ENCODE data around the gene IPO11.
"Not testable (repeated sequence)": the region's sequence is repeated elsewhere in the genome, so short reads cannot be mapped to it uniquely, and the experiment has no call there.

The IPO11 gene

DNA sequence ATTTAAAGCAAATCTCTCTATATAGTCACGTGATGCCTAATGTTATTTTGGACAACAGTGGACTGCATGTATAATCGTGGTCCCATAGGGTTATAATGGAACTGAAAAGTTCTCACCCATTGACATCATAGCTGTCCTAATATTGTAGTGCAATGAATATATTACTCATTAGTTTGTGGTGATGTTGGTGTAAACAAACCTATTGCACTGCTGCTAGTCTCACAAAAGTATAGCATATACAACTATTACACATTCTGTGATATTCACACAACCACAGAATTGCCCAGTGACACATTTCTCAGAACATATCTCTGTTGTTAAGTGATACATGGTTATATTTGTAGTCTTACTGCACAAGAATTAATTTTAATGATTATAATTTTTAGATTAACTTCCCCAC lies 37.7 kb downstream of the IPO11 start:
- no peak for DNase-seq

DNA sequence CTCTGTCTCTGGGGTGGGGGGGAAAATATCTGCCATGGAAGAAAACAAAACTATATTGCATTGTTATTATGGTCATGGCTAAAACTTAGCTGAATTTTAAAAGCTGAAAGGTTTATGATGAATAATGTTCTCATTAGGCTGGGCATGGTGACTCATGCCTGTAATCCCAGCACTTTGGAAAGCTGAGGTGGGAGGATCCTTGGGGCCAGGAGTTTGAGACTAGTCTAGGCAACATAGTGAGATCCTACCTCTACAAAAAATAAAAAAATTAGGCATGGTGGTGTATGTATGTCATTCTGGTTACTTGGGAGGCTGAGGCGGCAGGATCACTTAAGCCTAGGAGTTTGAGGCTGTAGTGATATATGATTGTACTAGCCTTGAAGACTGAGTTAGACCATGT lies 44.5 kb downstream of the IPO11 start:
- no peak for DNase-seq

DNA sequence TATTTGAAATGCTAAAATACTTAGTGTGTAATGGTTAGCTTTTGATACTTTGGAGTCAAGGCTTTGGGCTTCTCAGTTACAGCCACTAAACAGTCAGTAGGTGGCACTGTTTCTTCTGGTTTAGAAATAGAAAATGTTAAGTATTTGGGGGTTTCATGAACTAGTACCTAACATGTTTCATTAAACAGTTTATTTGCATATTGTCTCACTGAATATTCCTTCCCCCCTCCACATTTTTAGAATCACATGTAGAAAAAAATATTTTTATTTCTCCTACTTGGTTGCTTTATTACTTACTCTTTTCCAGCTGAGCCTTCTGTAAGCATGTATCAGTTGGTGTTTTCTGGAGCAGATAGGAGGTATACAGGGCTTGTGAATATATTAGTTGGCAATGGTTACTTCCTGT lies 48.0 kb downstream of the IPO11 start:
- DNase-seq, result no peak

DNA sequence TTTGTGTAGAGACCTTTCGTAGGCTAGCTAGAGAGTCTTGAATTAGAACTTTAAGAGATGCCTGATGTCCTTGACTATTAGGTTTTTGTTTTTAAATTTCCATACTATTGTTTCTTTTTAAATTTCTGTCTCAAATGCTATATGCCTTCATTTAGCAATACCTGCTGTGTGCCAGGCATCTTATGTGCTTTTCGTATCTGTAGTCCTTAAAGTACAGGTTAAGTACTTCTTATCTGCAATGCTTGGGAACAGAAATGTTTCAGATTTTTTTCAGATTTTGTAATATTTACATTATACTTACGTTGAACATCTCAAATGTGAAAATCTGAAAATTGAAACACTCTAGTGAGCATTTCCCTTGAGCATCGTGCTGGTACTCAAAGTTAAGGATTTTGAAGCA lies 49.0 kb downstream of the IPO11 start:
- no peak for DNase-seq

DNA sequence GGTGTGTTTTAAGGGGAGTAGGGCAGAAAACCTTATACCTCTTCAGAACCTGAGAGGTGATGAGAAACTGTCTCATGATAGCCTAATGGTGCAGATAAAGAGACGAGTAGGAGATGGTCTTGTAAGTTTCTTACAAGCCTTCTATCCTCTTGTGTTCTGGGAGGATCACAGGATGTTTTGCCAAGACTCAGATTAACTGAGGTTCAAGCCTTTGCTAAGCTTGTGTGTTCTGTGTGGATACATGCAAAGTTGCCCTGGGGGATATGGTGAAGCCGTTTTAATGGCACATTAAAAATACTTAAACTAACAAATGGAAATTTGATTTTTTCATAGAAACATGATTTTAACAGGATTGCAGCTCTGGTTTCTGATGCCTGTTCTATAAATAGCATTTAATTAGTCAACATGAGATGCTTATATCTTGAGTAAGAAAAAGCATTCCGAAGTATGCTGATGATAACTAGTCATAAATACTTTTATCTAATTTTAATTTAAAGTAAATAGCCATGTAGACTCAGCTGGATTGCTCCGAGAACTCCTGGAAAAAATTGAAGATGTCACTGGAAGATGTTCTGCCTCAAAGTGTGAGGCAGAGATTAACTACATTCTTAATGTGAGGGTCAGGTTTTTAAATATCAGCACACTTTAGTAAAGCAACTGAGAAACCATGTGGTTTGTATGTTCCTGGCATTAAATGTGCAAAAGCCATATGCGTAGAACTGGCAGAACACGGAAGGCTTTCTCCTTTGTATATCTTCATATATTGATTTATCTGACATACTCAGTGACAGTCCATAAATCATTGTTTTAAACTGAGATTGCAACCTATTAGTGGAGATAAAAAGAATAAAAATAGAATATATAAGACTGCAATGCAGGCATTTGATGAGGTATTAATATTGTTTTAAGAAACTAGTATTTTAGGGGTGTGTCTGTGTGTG lies 53.7 kb downstream of the IPO11 start:
- no peak for DNase-seq

DNA sequence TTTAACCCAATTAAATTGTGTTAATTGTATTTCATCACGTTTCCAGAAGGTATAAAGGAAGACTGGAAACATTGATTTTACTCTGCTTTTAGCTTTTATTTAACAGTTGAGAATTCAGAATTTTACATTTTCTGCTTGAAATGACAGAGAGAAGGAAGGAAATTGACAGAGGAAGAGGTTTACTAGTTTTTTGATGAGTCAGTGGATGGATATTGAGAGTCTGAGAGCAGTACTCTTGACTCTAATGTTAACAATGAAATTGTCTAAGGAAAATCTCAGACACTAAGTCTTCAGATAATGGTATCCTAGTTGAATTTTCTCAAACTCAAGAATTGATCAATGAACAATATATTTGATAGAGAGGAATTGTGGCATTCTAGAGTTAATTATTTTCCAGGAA lies 60.6 kb downstream of the IPO11 start:
- DNase-seq, result no peak

DNA sequence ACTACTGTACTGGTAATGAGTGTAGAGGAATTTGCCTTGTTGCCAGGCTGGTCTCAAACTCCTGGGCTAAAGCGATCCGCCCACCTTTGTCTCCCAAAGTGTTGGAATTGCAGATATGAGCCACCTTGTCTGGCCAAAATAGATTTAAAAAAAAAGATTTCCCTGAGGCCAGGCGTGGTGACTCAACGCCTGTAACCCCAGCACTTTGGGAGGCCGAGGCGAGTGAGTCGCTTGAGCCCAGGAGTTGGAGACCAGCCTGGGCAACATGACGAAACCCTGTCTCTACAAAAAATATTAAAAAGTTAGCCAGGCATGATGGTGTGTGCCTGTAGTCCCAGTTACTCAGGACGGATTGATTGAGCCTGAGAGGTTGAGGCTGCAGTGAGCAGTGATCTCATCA lies 62.5 kb downstream of the IPO11 start:
- DNase-seq, result no peak

DNA sequence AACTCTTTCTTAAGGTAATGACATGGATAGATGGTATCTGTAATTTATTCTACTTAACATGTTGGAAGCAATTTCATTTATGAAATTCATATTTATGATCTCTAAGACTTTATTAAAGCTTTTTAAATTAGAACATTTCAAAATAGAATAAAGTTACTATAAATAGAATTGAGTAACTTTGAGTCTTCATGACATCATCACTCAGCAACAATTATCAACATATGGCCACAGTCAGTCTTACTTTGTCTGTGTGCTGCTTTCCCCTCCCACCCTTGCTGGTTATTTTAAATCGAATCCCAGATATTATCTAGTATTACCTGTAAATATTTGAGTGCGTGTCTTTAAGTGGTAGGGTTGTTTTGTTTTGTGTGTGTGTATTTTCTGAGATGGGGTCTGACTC lies 65.2 kb downstream of the IPO11 start:
- DNase-seq, result no peak

DNA sequence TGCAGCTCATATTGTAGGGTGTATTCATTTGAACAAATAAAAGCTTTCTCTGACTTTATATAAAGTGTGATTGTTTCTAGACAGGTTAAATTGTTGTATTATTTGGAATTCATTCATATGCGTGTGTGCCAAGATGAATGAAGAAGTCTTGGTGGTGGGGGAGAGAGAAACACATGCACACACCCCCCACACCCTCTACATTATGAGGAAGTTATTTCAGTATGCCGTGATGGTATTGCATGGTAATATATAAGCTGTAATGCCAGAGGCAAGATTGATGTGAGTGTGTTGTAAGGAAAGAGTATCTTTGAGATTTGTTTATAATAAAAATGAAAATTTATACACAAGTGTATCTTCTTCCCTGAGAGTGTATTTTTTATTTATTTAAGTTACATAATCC lies 71.0 kb downstream of the IPO11 start:
- no peak for DNase-seq

DNA sequence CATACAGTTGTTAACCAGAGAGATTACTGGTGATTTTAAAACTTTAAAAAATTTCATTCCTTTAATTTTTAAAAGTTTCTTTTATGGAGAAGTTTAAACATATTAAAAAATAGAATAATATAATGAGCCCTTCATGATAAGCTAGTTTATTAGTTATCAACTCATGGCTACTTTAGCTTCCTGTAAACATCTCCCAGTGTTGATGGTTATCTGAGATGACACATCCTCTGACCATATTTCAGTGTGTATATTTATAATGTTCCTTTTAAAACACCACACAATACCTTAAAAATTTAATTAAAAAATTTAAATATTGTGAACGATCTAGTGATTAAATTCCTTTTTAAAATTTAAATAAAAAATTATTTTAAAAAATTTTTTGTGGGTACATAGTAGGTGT lies 74.1 kb downstream of the IPO11 start:
- DNase-seq, result no peak

DNA sequence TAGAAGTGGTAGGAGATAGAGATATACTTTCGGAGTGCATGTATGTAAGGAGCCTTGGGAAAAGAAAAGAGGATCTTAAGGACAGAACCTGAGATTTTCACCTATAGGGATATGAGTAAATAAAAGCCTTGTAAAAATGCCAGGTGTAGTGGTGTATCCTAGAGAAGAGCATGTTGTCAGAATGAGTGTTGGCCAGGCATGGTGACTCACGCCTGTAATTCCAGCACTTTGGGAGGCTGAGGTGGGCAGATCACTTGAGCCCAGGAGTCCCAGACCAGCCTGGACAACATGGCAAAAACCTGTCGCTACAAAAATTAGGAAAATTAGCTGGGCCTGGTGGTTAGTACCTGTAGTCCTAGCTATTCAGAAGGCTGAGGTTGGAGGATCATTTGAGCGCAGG lies 76.0 kb downstream of the IPO11 start:
- DNase-seq, result no peak

DNA sequence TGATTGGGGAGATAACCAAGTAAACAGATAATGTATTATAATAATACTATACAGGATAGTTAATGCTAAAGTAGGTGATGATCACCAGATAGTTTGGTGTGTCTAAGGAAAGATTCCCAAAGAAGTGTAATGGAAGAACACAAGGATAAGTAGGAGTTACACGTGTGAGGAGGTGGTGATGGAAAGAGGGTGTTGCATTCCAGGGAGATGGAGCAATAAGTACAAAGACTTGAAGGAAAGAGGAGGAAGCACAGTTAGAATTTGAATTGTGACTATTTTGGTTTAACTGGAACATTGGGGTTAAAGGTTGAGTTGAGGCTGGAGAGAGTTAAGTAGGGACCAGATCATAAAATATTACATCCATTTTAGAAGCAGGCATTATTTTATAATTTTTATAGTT lies 76.9 kb downstream of the IPO11 start:
- DNase-seq, result no peak

DNA sequence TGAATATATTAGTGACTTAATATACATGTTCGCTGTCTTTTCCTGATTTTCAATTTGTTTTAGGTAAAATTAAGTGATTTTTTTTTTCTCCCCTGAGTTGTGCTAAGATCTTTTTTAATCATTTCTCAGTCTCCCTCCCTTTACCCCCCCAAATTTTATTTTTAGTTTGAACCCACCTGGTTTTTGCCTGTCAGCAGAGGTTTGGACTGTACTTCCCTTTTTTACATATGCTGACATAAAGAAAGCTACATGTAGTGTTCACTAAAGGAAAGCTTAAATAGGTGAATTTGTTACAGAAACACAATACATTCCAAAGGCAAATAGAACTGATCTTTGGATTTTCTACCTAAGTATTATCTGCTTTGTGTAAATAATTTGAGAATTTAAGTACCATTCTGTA lies 82.2 kb downstream of the IPO11 start:
- DNase-seq, result no peak

DNA sequence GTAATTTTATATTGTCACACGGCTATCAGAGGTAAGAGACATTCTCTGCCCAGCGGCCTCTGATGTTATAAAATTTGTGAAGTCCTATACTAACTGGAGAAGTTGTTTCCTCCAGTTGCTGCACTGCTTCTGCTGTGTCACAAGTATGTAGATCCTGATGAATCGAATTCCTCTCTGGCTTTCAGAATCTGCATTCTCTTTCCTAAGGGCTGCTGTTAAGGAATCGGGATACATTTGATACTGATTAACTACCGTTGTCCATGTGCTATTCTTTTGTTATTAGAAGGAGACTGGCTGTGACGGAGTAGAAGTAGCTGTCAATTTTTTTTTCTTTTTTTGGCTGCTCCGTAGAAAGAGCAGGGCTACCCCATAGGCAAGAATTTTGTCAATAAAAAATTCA lies 84.3 kb downstream of the IPO11 start:
- no peak for DNase-seq

DNA sequence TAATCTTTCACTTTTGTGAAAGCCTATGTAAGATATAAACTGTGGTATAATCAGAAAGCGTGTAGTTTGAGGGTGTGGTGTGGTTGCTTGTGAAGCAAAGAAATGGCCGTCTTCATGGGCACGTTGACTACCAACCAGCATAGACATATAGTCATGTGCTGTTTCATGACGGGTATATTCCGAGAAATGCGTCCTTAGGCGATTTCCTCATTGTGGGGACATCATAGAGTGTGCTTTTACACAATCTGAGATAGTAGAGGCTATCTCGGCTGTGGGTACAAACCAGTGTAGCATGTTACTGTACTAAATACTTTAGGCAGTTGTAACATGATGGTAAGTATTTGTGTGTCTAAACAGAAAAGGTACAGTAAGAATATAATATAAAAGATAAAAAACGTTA lies 86.4 kb downstream of the IPO11 start:
- no peak for DNase-seq

DNA sequence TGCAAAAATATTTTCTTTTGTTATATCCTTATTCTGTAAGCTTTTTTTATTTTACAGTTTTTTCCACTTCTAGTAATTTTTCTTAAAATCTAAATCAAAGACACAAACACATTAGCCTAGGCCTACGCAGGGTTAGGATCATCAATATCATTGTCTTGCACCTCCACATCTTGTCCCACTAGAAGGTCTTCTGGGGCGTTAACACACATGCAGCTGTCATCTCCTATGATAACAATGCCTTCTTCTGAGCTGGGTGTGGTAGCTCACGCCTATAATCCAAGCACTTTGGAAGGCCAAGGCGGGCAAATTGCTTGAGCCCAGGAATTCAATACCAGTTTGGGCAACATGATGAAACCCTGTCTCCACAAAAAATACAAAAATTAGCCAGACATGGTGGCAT lies 87.2 kb downstream of the IPO11 start:
- DNase-seq, result no peak

DNA sequence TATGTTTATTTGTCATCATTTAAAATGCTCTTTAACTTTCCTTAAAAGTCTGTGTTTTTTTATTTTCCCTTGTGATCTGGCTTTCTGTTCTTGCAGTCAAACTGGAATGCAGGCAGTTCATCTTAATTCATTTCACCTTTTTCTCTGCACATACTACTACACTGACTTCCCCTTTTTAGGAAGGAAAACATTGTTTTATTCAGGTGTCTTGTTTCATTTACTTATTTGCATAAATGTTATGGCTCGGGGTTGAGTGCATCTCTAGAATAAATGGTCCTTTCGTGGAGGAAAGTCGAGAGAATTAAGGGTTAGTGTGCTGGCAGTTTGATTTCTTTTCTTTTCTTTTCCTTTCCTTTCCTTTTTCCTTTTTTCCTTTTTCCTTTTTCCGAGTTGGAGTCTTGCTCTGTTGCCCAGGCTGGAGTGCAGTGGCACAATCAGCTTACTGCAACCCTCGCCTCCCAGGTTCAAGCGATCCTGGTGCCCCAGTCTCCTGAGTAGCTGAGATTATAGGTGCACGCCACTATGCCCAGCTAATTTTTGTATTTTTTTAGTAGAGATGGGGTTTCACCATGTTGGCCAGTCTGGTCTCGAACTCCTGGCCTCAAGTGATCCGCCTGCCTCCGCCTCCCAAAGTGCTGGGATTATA lies 90.0 kb downstream of the IPO11 start:
- DNase-seq, result no peak

DNA sequence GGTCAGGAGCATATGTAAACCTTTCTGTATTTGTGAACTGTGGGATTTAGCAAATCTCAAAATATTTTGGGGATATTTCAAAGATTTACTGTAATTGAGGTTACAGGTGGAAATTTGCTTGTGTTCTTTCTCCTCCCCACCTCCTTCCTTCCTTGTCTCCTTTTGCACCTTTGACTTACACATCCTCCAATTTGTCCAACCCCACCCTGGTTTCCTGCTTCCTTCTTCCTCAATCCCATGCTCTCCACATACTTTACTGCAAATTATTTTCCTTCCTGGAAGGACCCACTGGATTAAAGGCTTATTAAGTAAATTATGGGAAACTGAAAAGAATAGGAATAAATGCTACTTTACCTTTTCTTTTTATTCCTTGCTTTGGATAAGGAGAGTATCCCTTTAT lies 91.6 kb downstream of the IPO11 start:
- DNase-seq, result no peak

DNA sequence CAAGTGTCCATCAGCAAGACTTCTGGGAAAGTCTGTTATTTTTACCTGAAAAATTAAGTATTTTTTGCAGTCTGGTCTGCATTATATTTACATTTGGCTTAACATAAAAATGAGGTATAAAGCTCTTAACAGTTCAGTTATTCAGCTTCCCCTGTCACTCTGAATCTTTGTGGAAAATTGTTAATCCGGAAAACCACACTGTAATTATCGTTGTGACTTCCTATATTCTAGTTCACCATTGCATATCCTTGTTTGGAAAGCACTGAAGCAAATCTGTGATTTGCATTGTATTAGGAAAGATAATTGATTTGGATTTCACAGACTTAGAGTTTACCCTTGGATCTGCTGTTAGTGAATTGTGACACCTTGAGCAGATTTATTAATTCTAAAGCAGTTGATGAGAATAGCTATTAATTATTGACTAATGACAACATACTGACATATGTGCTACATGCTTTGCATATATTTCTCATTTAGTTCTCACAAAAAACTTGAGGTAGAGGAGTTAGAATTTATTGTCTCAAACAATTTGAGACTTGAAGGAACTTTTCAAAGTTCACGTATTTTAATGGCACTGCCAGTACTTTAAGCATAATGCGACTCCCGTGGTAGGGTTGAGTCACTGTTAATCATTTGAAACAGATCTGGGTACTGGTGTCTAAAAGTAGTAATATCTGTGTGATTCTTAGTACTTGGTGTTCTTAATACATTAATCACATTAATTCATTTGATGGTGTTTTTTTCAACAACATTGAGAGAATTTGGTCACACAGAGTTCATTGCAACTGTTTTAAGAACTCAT lies 94.3 kb downstream of the IPO11 start:
- no peak for DNase-seq

DNA sequence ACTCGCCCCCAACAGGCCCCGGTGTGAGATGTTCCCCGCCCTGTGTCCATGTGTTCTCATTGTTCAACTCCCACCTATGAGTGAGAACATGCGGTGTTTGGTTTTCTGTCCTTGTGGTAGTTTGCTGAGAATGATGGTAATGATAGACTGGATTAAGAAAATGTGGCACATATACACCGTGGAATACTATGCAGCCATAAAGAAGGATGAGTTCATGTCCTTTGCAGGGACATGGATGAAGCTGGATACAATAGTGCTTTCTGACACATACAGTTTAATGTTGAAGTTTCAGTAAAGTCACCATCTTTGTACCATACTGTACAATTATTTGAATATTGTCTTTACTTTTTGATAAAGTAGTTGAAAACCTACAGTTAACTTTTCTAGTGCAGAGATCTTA lies 96.2 kb downstream of the IPO11 start:
- DNase-seq, result not testable (repeated sequence)

DNA sequence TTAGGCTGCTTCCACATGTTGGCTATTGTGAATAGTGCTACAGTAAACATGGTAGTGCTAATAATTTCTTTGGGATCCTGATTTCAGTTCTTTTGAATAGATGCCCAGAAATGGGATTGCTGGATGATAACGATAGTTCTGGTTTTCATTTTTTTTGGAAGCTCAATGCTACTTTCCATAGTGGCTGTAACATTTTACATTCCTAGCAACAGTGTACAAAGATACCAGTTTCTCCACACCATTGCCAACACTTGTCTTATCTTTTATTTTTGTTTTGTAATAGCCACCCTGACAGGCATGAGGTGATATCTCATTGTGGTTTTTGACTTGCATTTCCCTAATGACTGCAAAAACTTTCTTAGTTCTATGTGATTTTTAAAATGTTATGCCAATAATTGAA lies 97.2 kb downstream of the IPO11 start:
- no peak for DNase-seq

DNA sequence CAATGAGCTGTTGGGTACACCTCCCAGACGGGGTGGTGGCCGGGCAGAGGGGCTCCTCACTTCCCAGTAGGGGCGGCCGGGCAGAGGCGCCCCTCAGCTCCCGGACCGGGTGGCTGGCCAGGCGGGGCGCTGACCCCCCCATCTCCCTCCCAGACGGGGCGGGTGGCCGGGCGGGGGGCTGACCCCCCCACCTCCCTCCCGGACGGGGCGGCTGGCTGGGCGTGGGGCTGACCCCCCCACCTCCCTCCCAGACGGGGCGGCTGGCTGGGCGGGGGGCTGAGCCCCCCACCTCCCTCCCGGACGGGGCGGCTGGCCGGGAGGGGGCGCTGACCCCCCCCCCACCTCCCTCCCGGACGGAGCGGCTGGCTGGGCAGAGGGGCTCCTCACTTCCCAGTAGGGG lies 100.5 kb downstream of the IPO11 start:
- not testable (repeated sequence) for DNase-seq

DNA sequence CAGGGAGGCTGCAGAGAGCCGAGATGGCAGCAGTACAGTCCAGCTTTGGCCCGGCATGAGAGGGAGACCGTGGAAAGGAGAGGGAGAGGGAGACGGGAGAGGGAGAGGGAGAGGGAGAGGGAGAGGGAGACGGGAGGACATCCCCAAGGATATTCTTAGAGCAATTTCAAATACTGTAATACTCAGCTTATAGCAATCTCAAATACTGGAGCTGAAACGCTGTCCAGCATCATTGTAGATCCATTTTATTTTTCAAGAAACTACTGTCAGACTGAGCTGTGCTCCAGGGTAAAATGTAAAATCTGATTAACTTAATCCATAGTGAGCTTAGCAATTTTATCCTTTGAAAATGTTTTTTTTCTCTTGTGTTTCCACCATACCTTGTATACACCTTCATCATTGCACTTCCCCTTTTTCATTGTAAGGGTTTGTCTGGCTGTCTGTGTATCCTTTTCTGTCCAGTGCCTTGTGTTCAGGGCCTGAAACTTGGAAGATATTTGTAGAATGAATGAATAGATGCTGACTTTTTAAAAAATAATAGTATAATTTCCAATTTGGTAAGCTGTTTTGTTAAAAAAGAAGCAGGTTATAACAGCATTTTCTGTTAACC lies 102.1 kb downstream of the IPO11 start:
- no peak for DNase-seq

Measured in activated naive CD4-positive, alpha-beta T cell treated with anti-CD3 and anti-CD28 coated beads, Interleukin-2, amount 50 U/mL, for 16 hours (primary cell).